ENCODE measurements around the gene AMBN.

AMBN gene

GRCh38 chr4:70594196-70594595 lies 2.1 kb downstream of the AMBN start:
- Mint-ChIP-seq H3K9me3 (ENCODE audit: low read depth) (no peaks in the 10 kb centered on the region), H3K4me3 (no peak overlapping the region), H3K27me3 (no peaks in the 10 kb centered on the region), H3K27ac (no peak overlapping the region), H3K4me1 (ENCODE audit: low read depth) (no peaks in the 10 kb centered on the region), H3K36me3 (no peaks in the 10 kb centered on the region)

GRCh38 chr4:70600305-70600704 lies 8.2 kb downstream of the AMBN start:
- H3K27me3 Mint-ChIP-seq: no peaks in the 10 kb centered on the region
- H3K4me1 Mint-ChIP-seq (ENCODE audit: low read depth): no peaks in the 10 kb centered on the region
- H3K9me3 Mint-ChIP-seq (ENCODE audit: low read depth): no peaks in the 10 kb centered on the region
- H3K4me3 Mint-ChIP-seq: no peak overlapping the region
- H3K36me3 Mint-ChIP-seq: no peaks in the 10 kb centered on the region
- H3K27ac Mint-ChIP-seq: no peak overlapping the region

GRCh38 chr4:70600977-70601376 lies 8.9 kb downstream of the AMBN start:
- no peaks in the 10 kb centered on the region for H3K9me3 Mint-ChIP-seq (ENCODE audit: low read depth)
- no peak overlapping the region for H3K4me3 Mint-ChIP-seq
- no peaks in the 10 kb centered on the region for H3K36me3 Mint-ChIP-seq
- no peak overlapping the region for H3K27ac Mint-ChIP-seq
- no peaks in the 10 kb centered on the region for H3K4me1 Mint-ChIP-seq (ENCODE audit: low read depth)
- H3K27me3 Mint-ChIP-seq: no peaks in the 10 kb centered on the region

- Mint-ChIP-seq H3K36me3 (no peaks in the 10 kb centered on the region), H3K27ac (no peak overlapping the region), H3K4me3 (no peak overlapping the region), H3K9me3 (ENCODE audit: low read depth) (no peaks in the 10 kb centered on the region), H3K27me3 (no peaks in the 10 kb centered on the region), H3K4me1 (ENCODE audit: low read depth) (no peaks in the 10 kb centered on the region)
Observed at GRCh38 chr4:70601422-70602039, 9.5 kb downstream of the AMBN start.

- H3K4me3 Mint-ChIP-seq: no peak overlapping the region
- H3K36me3 Mint-ChIP-seq: no peaks in the 10 kb centered on the region
- peaks cover 3% of the 10 kb centered on the region for H3K27me3 Mint-ChIP-seq
- no peak overlapping the region for H3K27ac Mint-ChIP-seq
- no peaks in the 10 kb centered on the region for H3K9me3 Mint-ChIP-seq (ENCODE audit: low read depth)
- H3K4me1 Mint-ChIP-seq (ENCODE audit: low read depth): no peaks in the 10 kb centered on the region
Observed at GRCh38 chr4:70603856-70604255, 11.8 kb downstream of the AMBN start.

- Mint-ChIP-seq H3K36me3 (no peaks in the 10 kb centered on the region), H3K4me1 (ENCODE audit: low read depth) (no peaks in the 10 kb centered on the region), H3K4me3 (no peak overlapping the region), H3K27ac (no peak overlapping the region), H3K27me3 (peaks cover 8% of the 10 kb centered on the region), H3K9me3 (ENCODE audit: low read depth) (no peaks in the 10 kb centered on the region)
Observed at GRCh38 chr4:70606459-70606858, 14.4 kb downstream of the AMBN start.

GRCh38 chr4:70607334-70607853 lies 15.3 kb downstream of the AMBN start:
- Mint-ChIP-seq H3K4me1 (ENCODE audit: low read depth) (no peaks in the 10 kb centered on the region), H3K27me3 (peaks cover 8% of the 10 kb centered on the region), H3K27ac (no peak overlapping the region), H3K9me3 (ENCODE audit: low read depth) (no peaks in the 10 kb centered on the region), H3K4me3 (no peak overlapping the region), H3K36me3 (no peaks in the 10 kb centered on the region)

- Mint-ChIP-seq H3K27me3 (peaks cover 8% of the 10 kb centered on the region), H3K36me3 (no peaks in the 10 kb centered on the region), H3K9me3 (ENCODE audit: low read depth) (no peaks in the 10 kb centered on the region), H3K27ac (no peak overlapping the region), H3K4me1 (ENCODE audit: low read depth) (peaks cover 3% of the 10 kb centered on the region), H3K4me3 (no peak overlapping the region)
Observed at GRCh38 chr4:70608324-70608723, 16.3 kb downstream of the AMBN start.

GRCh38 chr4:70613306-70614183 lies 21.5 kb downstream of the AMBN start:
- H3K27me3 Mint-ChIP-seq: peaks cover 7% of the 10 kb centered on the region
- H3K4me3 Mint-ChIP-seq: no peak overlapping the region
- H3K4me1 Mint-ChIP-seq (ENCODE audit: low read depth): peaks cover 12% of the 10 kb centered on the region
- no peaks in the 10 kb centered on the region for H3K9me3 Mint-ChIP-seq (ENCODE audit: low read depth)
- no peak overlapping the region for H3K27ac Mint-ChIP-seq
- H3K36me3 Mint-ChIP-seq: no peaks in the 10 kb centered on the region

GRCh38 chr4:70614184-70614555 lies 22.1 kb downstream of the AMBN start:
- H3K27me3 Mint-ChIP-seq: peaks cover 5% of the 10 kb centered on the region
- H3K4me1 Mint-ChIP-seq (ENCODE audit: low read depth): peaks cover 12% of the 10 kb centered on the region
- H3K36me3 Mint-ChIP-seq: no peaks in the 10 kb centered on the region
- H3K27ac Mint-ChIP-seq: no peak overlapping the region
- H3K9me3 Mint-ChIP-seq (ENCODE audit: low read depth): no peaks in the 10 kb centered on the region
- no peak overlapping the region for H3K4me3 Mint-ChIP-seq

- no peaks in the 10 kb centered on the region for H3K36me3 Mint-ChIP-seq
- no peaks in the 10 kb centered on the region for H3K27me3 Mint-ChIP-seq
- peaks cover under 1% of the 10 kb centered on the region for H3K4me1 Mint-ChIP-seq (ENCODE audit: low read depth)
- no peak overlapping the region for H3K4me3 Mint-ChIP-seq
- no peaks in the 10 kb centered on the region for H3K9me3 Mint-ChIP-seq (ENCODE audit: low read depth)
- H3K27ac Mint-ChIP-seq: no peak overlapping the region
Observed at GRCh38 chr4:70619288-70619687, 27.2 kb downstream of the AMBN start.

GRCh38 chr4:70619778-70620177 lies 27.7 kb downstream of the AMBN start:
- Mint-ChIP-seq H3K27ac (no peak overlapping the region), H3K9me3 (ENCODE audit: low read depth) (no peaks in the 10 kb centered on the region), H3K4me3 (no peak overlapping the region), H3K36me3 (no peaks in the 10 kb centered on the region), H3K27me3 (no peaks in the 10 kb centered on the region), H3K4me1 (ENCODE audit: low read depth) (no peaks in the 10 kb centered on the region)

GRCh38 chr4:70623323-70623722 lies 31.3 kb downstream of the AMBN start:
- no peak overlapping the region for H3K4me3 Mint-ChIP-seq
- no peaks in the 10 kb centered on the region for H3K4me1 Mint-ChIP-seq (ENCODE audit: low read depth)
- H3K27ac Mint-ChIP-seq: no peak overlapping the region
- H3K9me3 Mint-ChIP-seq (ENCODE audit: low read depth): no peaks in the 10 kb centered on the region
- H3K27me3 Mint-ChIP-seq: no peaks in the 10 kb centered on the region
- H3K36me3 Mint-ChIP-seq: no peaks in the 10 kb centered on the region

GRCh38 chr4:70624226-70624793 lies 32.3 kb downstream of the AMBN start:
- Mint-ChIP-seq H3K9me3 (ENCODE audit: low read depth) (no peaks in the 10 kb centered on the region), H3K4me1 (ENCODE audit: low read depth) (peaks cover 5% of the 10 kb centered on the region), H3K4me3 (no peak overlapping the region), H3K36me3 (no peaks in the 10 kb centered on the region), H3K27me3 (no peaks in the 10 kb centered on the region), H3K27ac (no peak overlapping the region)

GRCh38 chr4:70627620-70628019 lies 35.6 kb downstream of the AMBN start:
- no peak overlapping the region for H3K27ac Mint-ChIP-seq
- no peaks in the 10 kb centered on the region for H3K36me3 Mint-ChIP-seq
- no peaks in the 10 kb centered on the region for H3K27me3 Mint-ChIP-seq
- peaks cover 6% of the 10 kb centered on the region for H3K4me1 Mint-ChIP-seq (ENCODE audit: low read depth)
- H3K4me3 Mint-ChIP-seq: no peak overlapping the region
- no peaks in the 10 kb centered on the region for H3K9me3 Mint-ChIP-seq (ENCODE audit: low read depth)

Data from activated naive CD8-positive, alpha-beta T cell (primary cell).